Hematopoietic multipotent progenitor cell treated with erythropoietin and hydrocortisone succinate and interleukin-3 and kit ligand, for 17 days (in vitro differentiated cells): ENCODE results near the gene PTPRN2.
"Not testable (repeated sequence)": the region's sequence is repeated elsewhere in the genome, so short reads cannot be mapped to it uniquely, and the experiment has no call there.

Experiments
- DNase-seq: peaks from one replicate; pipeline ENCODE4 v3.0.0-alpha.2; 2015; ENCODE audit warnings: low spot score

Gene PTPRN2

DNA sequence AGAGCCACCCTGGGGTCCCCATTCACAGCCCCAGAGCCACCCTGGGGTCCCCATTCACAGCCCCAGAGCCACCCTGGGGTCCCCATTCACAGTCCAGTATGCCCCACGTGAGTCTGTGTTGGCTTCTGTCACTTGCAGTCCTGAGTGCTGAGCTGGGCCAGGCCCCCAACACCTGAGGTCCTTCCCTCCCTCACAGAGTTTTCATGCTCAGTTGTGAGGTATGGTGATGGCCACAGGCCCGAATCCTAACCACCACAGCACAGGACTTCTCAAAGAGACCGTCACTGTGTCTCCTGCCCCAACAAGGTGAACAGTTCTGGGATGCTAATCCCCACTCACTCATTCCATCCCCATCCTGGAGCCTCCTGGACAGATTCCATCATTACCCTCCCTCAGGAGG, 239.2 kb downstream of the PTPRN2 start:
- no peak for DNase-seq

DNA sequence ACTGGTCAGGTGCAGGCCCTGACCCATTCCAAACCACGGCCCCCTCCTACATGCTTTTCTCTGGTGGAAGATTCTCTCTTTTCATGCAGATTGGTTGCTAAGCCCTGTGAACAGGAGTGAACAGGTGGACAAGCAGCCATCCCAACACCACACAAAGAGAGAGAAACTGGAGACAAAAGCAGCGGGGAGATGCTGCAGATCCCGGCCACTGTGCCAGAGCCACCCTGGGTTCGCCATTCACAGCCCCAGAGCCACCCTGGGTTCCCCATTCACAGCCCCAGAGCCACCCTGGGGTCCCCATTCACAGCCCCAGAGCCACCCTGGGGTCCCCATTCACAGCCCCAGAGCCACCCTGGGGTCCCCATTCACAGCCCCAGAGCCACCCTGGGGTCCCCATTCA, 239.6 kb downstream of the PTPRN2 start:
- DNase-seq: not testable (repeated sequence)

DNA sequence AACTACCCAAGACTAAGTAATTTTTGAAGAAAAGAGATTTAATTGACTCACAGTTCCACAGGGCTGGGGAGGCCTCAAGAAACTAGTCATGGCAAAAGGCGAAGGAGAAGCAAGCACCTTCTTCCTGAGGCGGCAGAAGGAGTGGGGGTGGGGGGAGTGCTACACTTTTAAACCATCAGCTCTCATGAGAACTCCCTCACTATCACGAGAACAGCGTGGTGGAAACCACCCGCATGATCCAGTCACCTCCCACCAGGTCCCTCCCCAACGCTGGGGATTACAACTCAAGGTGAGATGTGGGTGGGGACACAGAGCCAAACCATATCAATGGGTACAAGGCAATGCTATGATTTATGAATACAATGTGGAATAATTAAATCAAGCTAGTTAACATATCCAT, 241.9 kb downstream of the PTPRN2 start:
- no peak for DNase-seq

DNA sequence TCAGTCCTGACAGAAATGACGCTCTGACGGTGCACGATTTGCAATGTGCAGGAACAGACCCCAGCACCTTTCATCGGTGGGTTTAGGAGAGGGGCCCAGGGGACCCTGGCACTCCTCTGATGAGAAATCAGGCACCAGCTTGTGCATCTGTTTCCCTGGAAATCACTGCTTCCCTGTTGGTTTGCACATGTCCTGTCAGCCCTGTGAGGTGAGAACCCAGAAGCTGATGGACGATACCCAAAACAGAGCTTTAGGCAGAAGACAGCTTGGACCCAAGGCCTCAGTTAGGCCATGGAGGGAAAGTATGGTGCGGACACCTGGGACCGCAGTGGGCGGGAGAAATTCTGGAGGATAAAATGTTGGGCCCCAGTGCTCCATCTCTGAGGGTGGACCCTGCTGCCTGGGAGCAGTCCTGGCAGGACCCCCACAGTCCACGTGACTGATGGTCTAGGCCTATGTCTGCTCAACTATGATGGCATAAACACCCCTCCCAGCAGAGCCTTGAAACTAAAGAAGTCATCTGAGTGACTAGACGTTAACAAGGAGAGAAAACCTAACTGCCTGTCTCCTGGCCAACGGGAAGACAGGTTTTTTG, 242.8 kb downstream of the PTPRN2 start:
- no peak for DNase-seq

DNA sequence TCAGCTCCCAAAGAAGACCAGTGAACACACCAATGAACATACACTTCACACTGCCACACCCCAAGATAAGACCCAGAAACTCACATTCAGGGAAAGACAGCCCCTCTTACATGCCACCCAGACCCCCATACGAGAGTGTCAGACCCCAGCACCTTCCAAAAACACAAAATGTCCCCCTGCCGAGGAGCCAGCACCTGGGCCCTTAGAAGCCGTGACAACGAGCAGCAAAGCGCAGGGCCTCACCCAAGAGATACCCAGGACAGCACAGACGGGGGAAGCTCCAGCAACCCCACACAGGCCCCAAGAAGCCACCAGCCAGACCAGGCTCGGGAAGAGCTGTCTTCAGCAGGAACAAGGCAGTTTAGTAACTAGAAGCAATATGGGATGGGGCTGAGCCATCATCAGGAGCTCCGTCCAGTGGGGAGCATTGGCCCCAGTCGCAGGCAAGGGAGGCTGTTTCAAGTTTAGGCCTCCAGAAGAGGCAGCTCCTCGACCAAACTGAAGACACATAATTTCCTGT, 243.6 kb downstream of the PTPRN2 start:
- no peak for DNase-seq

DNA sequence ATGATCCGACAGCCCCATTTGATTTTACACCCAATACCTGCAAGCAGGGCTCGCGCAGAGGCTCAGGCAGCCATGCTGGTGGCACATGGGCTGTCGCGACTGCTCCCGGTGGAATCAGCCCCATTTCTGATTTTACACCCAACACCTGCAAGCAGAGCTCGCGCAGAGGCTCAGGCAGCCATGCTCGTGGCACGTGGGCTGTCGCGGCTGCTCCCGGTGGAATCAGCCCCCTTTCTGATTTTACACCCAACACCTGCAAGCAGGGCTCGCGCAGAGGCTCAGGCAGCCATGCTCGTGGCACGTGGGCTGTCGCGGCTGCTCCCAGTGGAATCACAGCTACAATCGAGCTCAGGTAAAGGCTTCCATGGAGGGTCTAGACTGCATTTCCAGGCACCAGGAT, 244.1 kb downstream of the PTPRN2 start:
- DNase-seq: no peak

DNA sequence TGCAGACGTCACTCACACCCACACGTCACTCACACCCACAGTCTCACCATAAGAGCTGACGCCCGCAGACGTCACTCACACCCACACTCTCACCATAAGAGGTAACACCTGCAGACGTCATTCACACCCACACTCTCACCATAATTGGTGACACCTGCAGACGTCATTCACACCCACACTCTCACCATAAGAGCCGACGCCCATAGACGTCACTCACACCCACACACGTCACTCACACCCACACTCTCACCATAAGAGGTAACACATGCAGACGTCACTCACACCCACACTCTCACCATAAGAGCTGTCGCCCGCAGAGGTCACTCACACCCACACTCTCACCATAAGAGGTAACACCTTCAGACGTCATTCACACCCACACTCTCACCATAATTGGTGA, 246.5 kb downstream of the PTPRN2 start:
- DNase-seq: not testable (repeated sequence)

DNA sequence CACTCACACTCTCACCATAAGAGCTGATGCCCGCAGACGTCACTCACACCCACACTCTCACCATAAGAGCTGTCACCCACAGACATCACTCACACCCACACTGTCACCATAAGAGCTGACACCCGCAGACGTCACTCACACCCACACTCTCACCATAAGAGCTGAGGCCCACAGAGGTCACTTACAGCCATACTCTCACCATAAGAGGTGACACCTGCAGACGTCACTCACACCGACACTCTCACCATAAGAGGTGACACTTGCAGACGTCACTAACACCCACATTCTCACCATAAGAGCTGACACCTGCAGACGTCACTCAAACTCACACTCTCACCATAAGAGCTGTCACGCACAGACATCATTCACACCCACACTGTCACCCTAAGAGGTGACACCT, 250.7 kb downstream of the PTPRN2 start:
- not testable (repeated sequence) for DNase-seq

DNA sequence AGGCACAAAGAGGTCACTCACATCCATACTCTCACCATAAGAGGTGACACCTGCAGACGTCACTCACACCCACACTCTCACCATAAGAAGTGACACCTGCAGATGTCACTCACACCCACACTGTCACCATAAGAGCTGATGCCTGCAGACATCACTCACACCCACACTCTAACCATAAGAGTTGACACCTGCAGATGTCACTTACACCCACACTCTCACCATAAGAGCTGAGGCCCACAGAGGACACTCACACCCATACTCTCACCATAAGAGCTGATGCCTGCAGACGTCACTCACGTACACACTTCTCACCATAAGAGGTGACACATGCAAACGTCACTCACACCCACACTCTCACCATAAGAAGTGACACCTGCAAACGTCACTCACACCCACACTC, 255.1 kb downstream of the PTPRN2 start:
- not testable (repeated sequence) for DNase-seq

DNA sequence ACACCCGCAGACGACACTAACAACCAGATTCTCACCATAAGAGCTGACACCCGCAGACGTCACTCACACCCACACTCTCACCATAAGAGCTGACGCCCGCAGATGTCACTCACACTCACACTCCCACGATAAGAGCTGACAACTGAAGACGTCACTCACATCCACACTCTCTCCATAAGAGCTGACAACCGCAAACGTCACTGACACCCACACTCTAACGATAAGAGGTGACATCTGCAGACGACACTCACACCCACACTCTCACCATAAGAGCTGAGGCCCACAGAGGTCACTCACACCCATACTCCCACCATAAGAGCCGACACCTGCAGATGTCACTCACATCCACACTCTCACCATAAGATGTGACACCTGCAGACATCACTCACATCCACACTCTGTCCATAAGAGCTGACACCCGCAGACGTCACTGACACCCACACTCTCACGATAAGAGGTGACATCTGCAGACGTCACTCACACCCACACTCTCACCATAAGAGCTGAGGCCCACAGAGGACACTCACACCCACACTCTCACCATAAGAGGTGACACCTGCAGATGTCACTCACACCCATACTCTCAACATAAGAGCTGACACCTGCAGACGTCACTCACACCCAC, 255.7 kb downstream of the PTPRN2 start:
- not testable (repeated sequence) for DNase-seq

DNA sequence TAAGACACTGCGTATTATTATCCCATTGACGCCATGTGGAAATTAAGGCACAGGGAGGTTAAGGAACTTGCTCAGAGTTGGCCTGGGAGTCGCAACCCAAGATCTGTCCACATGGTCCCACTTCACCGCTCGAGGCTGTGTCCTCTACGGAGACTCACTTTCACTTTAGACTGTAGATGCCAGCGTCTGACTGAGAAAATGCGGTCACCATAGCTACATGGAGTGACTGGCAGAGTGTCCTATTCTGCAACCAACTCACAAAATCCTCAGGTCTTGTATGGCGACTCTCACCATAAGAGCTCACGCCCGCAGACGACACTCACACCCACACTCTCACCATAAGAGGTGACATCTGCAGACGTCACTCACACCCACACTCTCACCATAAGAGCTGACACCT, 257.9 kb downstream of the PTPRN2 start:
- DNase-seq: no peak

DNA sequence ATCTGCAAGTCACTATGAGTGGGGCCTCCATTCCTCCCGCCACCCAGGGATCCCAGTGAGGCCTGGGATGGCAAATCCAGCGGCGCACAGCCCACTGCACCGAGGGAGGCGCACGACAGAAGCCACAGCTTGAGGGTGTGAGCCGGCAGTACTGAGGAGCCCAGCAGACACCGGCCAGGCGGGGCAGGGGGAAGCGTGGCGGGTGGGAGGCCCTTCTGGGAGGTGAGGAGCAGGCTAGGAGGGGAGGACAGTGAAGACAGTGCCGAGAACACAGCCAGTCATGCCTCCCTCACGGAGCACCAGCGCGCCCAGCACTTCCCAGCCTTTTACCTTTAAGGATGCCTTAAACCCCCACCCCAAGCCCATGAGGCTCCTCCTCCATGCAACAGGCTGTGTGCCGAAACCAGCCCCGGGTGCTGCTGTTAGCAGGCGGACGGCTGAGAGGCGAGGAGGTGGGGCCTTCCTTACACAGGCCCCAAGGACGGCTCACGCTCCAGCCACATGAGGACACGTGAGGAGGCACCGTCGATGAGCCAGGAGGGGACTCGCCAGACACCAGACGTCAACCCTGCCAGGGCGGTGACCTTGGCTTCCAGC, 258.5 kb downstream of the PTPRN2 start:
- DNase-seq: no peak

DNA sequence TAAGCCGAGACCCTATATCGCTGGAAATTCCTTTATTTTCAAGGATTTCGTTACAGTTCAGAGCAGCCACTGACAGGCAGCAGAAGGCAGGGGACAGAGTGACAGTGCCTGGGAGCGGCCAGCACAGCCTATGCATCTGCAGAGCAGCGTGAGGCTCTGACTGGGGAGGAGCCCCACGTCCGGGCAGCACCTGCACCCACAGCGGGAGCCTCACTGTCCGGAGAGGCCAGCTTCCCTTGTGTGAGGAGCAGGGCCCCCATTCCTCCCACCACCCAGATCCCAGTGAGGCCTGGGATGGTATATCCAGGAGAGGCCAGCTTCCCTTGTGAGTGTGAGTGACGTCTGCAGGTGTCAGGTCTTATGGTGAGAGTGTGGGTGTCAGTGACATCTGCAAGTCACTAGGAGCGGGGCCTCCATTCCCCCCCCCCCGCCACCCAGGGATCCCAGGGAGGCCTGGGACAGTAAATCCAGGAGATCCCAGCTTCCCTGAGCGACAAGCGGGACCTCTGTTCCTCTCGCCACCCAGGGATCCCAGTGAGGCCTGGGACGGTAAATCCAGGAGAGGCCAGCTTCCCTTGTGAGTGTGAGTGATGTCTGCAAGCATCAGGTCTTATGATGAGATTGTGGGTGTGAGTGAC, 259.1 kb downstream of the PTPRN2 start:
- DNase-seq: no peak

DNA sequence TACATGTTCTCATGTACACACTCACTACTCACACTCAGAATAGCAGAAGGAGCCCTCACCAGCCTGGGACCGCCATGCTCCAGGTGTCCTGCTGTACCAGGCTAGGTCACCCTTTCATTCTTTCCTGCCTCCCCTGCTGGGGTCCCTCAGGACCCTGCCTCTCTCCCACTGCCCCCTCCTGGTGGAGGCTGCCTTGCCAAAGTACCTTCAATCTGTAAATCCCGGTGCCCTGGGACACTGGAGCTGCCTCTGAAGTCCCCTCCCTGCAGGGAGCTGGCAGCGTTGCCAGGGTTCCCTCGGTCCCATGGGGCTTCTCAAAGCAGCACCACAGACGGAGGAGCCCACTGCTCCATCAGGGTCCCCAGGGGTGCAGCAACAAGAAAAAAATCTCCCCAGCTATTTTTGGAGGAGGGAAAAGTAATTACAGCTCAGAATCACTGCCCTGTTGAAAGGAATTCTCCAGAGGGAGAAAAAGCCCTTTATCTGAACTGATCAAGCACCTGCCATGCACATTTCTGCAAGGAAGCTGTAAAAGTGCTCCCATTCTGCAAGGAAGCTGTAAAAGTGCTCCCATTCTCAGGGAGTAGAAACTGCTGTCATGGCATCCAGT, 259.9 kb downstream of the PTPRN2 start:
- no peak for DNase-seq

DNA sequence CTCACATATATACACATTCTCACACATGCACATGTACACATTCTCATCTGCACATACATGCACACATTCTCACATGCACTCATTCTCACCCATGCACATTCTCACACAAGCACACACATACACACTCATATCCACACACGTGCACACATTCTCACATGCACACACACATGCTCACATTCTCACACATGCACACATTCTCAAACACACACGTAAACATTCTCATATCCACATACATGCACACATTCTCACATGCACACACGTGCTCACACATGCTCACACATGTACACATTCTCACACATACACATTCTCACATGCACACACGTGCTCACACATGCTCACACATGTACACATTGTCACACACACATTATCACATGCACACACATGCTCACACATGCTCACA, 260.6 kb downstream of the PTPRN2 start:
- no peak for DNase-seq

DNA sequence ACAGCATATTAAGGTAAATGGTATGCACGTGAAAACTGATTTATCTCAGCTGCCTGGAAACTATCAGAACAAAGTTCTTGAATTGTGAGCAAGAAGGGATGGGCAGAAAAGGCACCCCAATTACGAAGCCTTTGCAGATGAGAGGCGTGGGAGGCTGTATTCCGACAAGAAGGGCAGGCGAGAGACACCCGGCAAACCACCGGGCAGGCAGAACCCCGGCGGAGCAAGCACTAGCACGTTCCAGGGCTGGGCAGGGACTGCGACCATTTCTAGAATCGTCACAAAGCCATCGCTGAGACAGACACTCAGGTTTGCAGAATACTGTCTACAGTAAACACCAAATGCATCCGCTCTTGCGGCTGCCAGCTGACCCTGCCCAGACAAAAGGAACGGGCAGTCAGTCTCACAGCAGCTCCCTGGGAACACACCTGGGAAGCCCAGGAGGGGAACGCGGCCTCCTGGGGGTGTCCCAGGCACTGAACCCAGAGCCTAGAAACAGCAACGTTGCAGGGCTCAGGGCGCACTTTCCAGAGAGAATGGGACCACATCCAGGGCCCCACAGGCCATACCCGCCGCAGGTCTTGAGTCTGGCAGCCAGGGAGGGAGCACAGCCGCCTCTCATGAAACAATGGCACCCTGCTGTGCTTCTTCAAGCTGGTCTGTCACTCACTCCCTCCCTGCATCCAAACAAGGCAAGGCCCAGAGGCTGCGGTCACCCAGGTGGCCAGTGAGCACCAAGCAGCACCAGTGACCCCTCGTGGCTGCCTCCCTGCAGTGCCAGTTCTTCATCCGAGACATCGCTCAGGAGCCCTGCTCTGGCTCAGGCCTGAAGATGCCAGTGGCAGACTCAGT, 261.9 kb downstream of the PTPRN2 start:
- DNase-seq: no peak

DNA sequence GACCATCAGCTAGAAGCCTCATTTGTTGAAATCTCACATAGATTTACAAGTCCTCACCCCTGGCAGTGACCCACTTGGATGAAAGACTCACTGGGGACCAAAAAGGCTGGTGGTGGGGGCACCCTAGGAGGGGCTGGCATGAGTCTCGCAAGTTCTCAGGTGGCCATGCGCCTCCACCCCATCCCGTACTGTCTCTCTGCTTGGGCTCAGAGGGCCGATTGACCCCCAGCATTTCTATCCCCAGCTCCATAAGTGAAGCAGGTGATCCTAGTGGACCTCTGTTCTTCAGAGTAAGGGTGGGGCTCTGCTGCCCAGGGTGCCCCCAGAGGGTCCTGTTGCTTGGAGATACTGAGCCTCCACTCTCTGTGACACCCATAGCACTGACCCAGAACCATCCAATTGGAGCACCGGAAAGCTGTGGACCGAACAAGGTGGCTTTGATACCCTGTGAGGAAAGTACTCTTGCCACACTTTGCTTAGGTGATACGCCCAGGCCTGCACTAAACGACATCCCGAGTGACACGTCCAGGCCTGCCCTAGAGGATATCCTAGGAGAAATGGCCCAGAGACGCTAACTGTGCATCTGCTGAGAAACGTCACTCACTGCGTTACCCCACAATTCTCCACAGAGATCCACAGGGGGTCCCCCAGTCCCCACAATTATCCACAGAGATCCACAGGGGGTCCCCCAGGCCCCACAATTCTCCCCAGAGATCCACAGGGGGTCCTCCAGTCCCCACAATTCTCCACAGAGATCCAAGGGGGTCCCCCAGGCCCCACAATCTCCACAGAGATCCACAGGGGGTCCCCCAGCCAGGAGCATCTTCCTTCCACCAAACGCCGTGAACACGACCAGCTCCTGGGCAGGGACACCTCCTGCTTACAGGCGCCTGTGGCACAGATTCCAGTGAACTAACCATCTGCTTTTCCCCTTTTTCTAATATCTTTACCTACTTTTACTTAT, 262.9 kb downstream of the PTPRN2 start:
- no peak for DNase-seq

DNA sequence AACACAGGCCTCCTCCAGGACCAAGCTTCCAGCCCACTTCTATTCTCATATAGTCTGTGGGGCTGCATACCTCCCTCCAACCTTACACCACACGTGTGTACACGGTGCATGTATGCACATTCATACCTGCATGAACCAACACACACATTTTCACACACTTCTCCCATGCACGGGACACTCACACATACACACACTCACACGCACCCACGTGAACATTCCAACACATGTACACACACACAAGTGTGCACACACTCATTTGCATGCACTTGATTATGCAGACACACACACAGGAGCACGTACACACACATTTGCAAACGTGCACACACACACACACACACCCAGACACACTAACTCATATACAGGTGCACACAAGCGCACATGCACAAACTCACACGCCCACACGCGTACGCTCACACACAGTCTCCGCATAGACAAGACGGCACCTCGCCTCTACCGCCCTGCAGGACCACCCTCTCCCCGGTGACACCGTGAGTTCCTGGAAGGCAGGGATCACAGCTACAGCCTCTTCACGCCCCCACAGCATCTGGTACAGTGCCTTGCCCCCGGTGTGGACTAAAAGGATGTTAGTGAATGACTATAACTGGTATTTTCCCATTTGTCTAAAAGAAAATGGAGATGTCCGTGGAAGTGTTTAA, 263.8 kb downstream of the PTPRN2 start:
- DNase-seq: no peak

DNA sequence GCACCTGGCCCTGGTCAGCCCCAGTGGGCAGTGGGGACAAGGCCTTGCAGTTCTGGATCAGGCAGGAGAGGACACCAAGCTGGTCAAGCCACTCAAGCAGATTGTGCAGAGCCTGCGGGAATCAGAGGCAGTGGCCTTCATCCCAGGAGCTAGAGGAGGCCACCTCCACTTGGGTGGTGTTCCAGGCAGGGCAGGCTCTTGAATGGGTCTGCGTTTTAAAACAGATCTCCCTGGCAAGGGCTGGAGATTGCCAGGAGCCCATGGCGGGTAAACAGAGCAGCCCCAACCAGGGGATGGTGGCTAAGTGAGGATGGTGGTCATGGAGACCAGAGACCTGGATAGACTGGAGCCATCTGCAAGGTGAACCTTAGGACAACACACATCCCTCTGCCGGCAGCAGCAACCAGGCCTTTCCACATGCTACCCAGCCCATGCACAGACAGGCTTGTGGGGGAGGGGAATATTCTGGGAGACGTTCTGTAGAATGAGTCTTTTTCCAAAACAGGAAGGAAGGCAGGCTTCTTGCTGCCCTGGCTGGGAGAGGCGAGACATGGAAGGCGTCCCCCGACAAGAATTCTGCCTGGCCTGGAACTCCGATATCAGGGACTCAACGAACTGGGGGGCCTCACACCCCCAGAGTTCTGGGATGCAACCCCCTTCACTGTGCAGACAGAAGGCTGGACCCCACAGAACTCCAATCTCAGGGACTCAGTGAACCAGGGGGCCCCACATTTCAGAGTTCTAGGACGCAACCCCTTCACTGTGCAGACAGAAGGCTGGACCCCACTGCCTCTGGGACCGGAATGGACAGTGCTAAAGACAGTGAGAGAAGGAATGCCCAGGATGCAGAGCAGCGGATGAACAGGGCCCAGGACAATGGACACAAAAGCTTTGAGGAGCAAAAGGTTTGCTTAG, 264.8 kb downstream of the PTPRN2 start:
- DNase-seq: no peak
